Brain microvascular endothelial cell (primary cell): ENCODE results near the gene LPIN1.

Experiments
- DNase-seq: peaks from one replicate; pipeline ENCODE4 v3.0.0-alpha.2; 2020
- H3K27ac ChIP-seq: fragments of 250-450 bp; sonication (Bioruptor Pico); 2 replicates; pipeline ENCODE4 v1.5.1; 2020; ENCODE audit warnings: mild to moderate bottlenecking, moderate library complexity
- H3K27me3 ChIP-seq: fragments of 250-450 bp; sonication (Bioruptor Pico); replicated peaks from 2 replicates; pipeline ENCODE4 v1.5.1; 2020; ENCODE audit warnings: mild to moderate bottlenecking
- H3K36me3 ChIP-seq: fragments of 250-450 bp; sonication (Bioruptor Pico); replicated peaks from 2 replicates; pipeline ENCODE4 v1.5.1; 2020; ENCODE audit warnings: mild to moderate bottlenecking
- H3K4me3 ChIP-seq: 2 replicates; pipeline ENCODE4 v1.5.1; 2011; ENCODE audit warnings: low read depth, mild to moderate bottlenecking, control low read depth, low read length, moderate library complexity
- CTCF ChIP-seq: IDR thresholded peaks from 2 replicates; pipeline ENCODE4 v1.5.1; 2011; ENCODE audit warnings: low read depth, mild to moderate bottlenecking, moderate library complexity, low read length, control low read depth, inconsistent platforms; ENCODE audit errors: missing control alignments
- in situ Hi-C: cut with HindIII; loops from 2 replicates; pipeline ENCODE4 v1.10.0; 2017; ENCODE audit warnings: low sequenced_read_pairs, low pct_ligation_motif_present

LPIN1 gene

DNA sequence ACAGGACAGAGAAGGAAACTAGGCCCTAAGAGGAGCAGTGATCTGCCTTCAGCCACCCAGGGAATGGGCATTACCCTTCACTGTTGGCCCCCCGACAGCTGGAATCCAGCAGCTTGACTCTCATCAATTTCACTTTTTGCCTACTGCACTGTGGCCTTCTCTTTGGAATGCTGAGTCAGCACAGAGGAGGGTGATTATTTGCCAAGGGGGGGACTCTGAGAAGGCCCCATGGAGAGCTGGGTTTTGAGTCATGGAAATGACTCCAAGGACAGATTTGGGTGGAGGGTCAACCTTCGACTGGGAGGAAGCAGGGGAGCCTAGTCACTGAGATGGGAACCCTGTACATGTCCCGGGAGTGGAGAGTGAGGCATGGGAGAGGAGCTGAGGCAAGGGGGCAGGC is 38.3 kb upstream of the LPIN1 start:
- in situ Hi-C loops, result no loop called here
- H3K27ac ChIP-seq, result no peak overlapping the region
- H3K36me3 ChIP-seq, result no peaks in the 10 kb centered on the region
- no peaks in the 10 kb centered on the region for H3K27me3 ChIP-seq
- H3K4me3 ChIP-seq, result no peak overlapping the region
- TF ChIP-seq CTCF, result no peak
- no peak for DNase-seq

- no peak overlapping the region for H3K4me3 ChIP-seq
- no peak overlapping the region for H3K27ac ChIP-seq
- TF ChIP-seq CTCF, result no peak
- H3K27me3 ChIP-seq, result no peaks in the 10 kb centered on the region
- in situ Hi-C loops, result no loop called here
- no peaks in the 10 kb centered on the region for H3K36me3 ChIP-seq
- no peak for DNase-seq
These were observed 37.1 kb upstream of the LPIN1 start for GRCh38 chr2:11709293-11709692.

DNA sequence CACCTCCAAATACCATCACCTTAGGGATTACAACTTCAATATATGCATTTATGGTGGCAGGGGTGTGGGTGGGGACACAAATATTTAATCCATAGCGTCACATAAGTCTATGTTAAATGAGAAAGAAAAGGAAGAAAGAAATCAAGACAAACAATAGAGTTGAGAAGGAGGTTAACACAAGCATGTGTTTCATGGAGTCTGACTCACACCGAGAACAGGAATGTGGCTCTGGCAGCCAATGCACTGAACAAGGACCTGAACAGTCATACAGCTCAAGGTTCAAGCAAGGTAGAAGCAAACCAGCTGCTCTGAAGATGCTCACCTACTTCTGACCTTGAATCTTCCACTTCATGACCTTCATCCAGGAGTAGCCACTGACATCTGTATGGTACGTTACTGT is 36.2 kb upstream of the LPIN1 start:
- Histone ChIP-seq H3K27me3 (no peaks in the 10 kb centered on the region), H3K36me3 (no peaks in the 10 kb centered on the region), H3K4me3 (no peak overlapping the region), H3K27ac (no peak overlapping the region)
- in situ Hi-C loops, result no loop called here
- no peak for TF ChIP-seq CTCF
- peak; percentile 87 for DNase-seq

DNA sequence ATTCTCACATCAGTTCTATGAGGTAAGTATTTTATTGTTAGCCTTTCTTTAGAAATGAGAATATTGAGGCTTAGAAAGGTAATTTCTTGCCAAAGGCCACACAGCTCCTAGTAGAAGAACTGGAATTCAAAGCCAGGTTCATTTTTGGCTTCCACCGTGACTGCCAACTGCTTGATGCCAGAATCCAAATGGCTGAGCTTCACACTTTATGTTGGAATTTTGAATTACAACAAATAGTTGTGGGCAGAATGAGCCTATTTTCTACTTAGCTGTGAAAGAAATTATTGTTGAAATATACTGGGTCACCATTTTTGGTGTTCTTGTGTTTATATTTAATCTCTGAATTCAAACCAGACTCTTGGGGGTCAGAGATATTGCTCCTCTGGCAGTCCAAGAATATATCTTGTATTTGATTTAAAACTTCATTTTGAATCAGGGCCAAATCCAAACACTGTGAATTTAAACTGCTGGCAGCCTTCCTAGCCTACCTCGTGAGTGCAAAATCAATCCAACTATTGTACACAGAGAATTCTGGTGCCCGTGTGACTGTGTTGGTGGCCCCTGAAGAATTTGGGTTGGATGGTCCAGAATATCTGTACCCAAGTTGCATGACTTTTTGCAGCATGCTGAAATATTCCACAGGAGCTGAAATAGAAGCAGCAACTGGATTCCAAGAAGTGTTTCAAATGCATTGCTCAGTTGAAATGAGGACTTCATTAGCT is 35.6 kb upstream of the LPIN1 start:
- Histone ChIP-seq H3K4me3 (no peak overlapping the region), H3K27ac (no peak overlapping the region), H3K36me3 (no peaks in the 10 kb centered on the region), H3K27me3 (no peaks in the 10 kb centered on the region)
- DNase-seq, result no peak
- no peak for TF ChIP-seq CTCF
- in situ Hi-C loops, result no loop called here

GRCh38 chr2:11711354-11711716 is 35.1 kb upstream of the LPIN1 start:
- in situ Hi-C loops, result no loop called here
- Histone ChIP-seq H3K36me3 (no peaks in the 10 kb centered on the region), H3K27me3 (no peaks in the 10 kb centered on the region), H3K27ac (no peak overlapping the region), H3K4me3 (no peak overlapping the region)
- TF ChIP-seq CTCF, result no peak
- no peak for DNase-seq

DNA sequence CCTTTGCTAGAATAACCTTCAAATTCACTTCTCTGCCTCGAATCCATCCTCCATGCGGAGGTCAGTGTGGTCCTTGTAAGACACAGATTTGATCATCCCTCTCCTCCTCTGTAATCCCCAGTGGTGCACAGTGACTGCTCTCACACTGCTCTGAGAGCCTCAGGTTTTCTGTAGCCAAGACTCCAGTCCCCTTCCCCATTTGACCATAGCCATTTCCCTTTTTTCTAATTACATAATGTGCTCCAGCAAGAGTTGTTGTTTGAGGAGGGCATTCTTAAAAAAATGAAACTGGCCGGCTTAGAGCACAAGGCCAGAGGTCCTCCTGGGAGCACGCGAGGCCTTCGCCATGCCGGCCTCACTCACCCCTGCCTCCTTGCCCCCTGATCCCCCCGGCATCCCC is 34.7 kb upstream of the LPIN1 start:
- Histone ChIP-seq H3K36me3 (no peaks in the 10 kb centered on the region), H3K27ac (no peak overlapping the region), H3K27me3 (no peaks in the 10 kb centered on the region), H3K4me3 (no peak overlapping the region)
- TF ChIP-seq CTCF, result no peak
- in situ Hi-C loops, result no loop called here
- no peak for DNase-seq
